GM12873 (cell line): Measurements from ENCODE around the gene CEP83.

Source experiments
- TF ChIP-seq, protein P1 (sequence below): IDR thresholded peaks from 2 replicates; pipeline ENCODE4 v1.5.1; 2012; ENCODE audit warnings: low read depth, mild to moderate bottlenecking, moderate library complexity, low read length, control low read depth; ENCODE audit not compliant: insufficient read depth; ENCODE audit errors: missing control alignments

CEP83 gene

GRCh38 chr12:94458877-94459727, 565 bp downstream of the CEP83 start:
- TF ChIP-seq, protein P1, sequence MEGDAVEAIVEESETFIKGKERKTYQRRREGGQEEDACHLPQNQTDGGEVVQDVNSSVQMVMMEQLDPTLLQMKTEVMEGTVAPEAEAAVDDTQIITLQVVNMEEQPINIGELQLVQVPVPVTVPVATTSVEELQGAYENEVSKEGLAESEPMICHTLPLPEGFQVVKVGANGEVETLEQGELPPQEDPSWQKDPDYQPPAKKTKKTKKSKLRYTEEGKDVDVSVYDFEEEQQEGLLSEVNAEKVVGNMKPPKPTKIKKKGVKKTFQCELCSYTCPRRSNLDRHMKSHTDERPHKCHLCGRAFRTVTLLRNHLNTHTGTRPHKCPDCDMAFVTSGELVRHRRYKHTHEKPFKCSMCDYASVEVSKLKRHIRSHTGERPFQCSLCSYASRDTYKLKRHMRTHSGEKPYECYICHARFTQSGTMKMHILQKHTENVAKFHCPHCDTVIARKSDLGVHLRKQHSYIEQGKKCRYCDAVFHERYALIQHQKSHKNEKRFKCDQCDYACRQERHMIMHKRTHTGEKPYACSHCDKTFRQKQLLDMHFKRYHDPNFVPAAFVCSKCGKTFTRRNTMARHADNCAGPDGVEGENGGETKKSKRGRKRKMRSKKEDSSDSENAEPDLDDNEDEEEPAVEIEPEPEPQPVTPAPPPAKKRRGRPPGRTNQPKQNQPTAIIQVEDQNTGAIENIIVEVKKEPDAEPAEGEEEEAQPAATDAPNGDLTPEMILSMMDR, result no peak

DNA sequence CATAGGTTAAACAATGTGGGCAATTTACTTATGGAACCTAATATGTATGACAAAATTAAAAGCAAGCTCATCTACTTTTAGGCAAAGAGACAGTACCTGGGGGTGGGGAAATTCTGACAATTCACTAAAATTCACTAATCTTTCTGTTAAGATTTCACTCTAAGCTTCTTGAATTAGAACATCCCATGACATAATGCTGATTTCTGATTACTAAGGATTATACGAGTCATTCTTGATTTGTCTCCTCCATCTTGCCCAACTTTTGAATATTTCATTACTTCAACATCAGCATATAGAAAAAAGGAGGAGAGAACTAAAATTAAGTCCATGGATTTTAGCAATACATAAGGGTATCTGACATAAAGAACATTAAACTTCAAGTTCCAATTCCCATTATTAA, 2.4 kb downstream of the CEP83 start:
- TF ChIP-seq, protein P1, result no peak

DNA sequence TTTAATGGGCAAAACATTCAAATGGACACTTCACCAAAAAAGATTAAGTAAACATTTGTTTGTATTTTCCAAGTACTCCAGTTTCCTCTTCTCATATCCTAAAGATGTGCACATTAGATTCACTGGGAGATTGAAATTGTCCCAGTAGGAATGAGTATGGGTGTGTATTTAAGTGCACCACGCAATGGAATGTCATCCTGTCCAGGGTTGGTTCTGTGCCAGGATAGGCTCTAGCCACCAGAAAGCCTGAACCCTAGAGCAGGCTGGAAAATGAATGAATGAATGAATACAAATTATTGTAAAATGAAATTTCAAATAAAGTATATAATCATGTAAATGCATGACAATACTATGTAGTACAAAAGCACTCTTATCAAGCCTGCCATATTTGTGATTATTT, 14.0 kb downstream of the CEP83 start:
- TF ChIP-seq, protein P1, result no peak

DNA sequence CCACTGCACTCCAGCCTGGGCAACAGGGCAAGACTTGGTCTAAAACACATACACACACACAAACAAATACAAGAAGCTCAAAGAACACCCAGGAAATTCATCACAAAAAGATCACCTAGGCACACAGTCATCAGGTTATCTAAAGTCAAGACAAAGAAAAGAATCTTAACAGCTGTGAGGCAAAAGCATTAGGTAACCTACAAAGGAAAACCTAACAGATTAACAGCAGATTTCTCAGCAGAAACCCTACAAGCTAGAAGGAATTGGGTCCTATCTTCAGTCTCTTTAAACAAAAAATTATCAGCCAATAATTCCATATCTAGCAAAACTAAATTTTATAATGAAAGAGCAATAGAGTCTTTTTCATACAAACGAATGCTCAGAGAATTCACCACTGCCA, 22.4 kb downstream of the CEP83 start:
- TF ChIP-seq, protein P1, result no peak

DNA sequence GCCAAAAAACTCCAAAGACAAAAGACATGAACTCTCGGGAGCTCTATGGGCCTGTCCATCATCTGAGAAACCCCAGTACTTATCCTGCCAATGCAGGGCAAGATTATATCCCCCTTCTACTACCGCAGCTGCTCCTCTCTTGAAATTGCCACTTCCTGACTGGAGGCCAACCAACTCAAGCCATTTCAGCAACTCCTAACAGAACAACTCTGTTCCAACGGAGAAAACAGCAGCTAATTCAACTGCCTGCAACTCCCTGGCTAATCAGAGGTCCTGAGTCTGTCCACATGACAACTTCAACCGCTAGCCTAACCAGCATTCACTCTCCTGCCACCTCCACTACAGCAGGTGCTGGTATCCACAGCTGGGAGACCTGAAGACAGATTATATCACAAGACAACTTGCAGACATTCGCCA, 24.1 kb downstream of the CEP83 start:
- TF ChIP-seq, protein P1, result no peak

DNA sequence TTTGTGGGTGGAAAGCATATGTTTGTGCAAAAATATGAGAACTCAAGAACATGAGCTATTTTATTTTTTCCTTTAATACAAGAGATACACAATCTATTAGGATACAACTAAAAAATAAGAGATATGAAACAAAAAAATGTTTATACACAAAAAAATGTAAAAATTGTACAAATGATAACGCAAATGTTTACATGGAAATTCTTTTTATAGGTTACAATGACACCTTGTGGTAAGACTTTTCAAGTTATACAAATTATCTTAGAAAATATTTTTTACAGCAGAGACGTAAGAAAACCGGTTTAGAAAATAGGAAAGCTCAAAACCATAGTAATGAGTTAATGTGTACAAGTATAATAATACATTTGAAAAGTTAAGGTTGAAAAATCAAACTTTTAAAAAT, 25.5 kb downstream of the CEP83 start:
- TF ChIP-seq, protein P1, result no peak

- TF ChIP-seq, protein P1, result no peak
These were observed 25.9 kb downstream of the CEP83 start for GRCh38 chr12:94433744-94434143.
